HG02973 (cell line): ENCODE data around the gene ACSS2.

Experiments used
- ATAC-seq: cut with Tn5 transposase; IDR thresholded peaks from one replicate; pipeline ENCODE4 v1.9.1; 2021; ENCODE audit warnings: moderate library complexity; ENCODE audit not compliant: unreplicated experiment

ACSS2 gene

DNA sequence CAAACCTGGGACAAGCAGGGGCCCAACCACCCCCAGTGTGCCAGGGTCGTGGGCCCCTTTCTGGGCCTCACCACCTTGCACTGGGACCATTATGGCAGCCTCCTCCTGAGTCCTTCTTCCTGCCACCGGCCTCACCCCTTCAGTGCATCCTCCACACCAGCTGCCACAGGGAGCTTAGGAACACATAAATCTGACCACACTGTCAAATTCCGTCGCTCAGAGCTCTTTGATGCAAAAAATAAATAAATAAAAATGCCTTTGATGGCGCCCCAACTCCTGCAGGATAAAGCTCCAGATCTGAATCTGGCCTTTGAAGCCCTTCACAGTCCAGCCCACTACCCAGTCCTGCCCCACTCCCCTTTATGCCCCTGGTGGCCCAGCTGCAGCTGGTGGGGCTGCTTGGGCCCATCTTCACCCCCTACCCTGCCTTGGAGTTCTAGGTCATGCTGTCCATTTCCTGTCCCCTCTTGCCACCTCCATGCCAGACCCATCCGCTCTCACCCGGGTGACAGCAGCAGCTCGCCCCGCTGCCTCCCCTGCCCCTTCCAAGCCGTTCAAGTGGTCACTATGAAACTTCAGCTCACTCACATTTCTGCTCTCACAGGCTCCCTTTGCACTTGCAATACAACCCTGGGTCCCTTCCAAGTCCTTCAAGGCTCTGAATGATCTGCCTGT lies 95.3 kb downstream of the ACSS2 start:
- ATAC-seq: no peak

DNA sequence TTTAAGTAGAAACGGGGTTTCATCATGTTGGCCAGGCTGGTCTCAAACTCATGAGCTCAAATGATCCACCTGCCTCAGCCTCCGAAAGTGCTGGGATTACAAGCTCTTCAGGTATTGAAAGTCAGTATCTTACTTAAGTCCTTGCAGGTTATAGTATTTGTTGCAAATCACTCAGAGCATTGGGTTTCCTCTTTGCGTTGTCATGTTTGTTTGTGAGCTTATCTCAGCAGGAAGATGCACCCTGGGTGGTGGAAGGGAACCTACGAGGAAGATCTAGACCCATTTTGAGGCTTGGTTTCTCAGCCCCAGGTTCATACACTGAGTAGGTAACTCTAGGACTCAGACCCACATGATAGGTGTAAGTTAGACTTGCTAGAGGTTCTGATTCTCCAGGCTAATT lies 97.8 kb downstream of the ACSS2 start:
- no peak for ATAC-seq

- ATAC-seq: no peak
Measured at GRCh38 chr20:34976286-34976685, 99.9 kb downstream of the ACSS2 start.
